H9 (cell line): ENCODE data around the gene DNAL1. TPM values are rescaled to one million over a fixed set of nuclear protein-coding genes. Genes with fewer than 3 reads are reported as not detected.

Experiments used
- DNase-seq: peaks from one replicate; pipeline ENCODE4 v3.0.0-alpha.2; 2017
- H2AFZ ChIP-seq: one replicate; pipeline ENCODE4 v1.6.1; 2013; ENCODE audit warnings: mild to moderate bottlenecking, low read length, control low read depth, moderate library complexity
- H2AK5ac ChIP-seq: 2 replicates; pipeline ENCODE4 v1.6.1; 2013; ENCODE audit warnings: low read length, control low read depth, mixed read lengths; ENCODE audit not compliant: insufficient read length
- H2BK120ac ChIP-seq: one replicate; pipeline ENCODE4 v1.6.1; 2013; ENCODE audit warnings: low read depth, mild to moderate bottlenecking, low read length, control low read depth, inconsistent platforms; ENCODE audit not compliant: poor library complexity, severe bottlenecking
- H2BK12ac ChIP-seq: 2 replicates; pipeline ENCODE4 v1.6.1; 2013; ENCODE audit warnings: low read length, control low read depth, mixed read lengths, low read depth; ENCODE audit not compliant: insufficient read length
- H2BK15ac ChIP-seq: 2 replicates; pipeline ENCODE4 v1.6.1; 2013; ENCODE audit warnings: low read depth, low read length, control low read depth
- H2BK20ac ChIP-seq: one replicate; pipeline ENCODE4 v1.6.1; 2013; ENCODE audit warnings: low read depth, mild to moderate bottlenecking, low read length, control low read depth, inconsistent platforms; ENCODE audit not compliant: poor library complexity, severe bottlenecking
- H2BK5ac ChIP-seq: 2 replicates; pipeline ENCODE4 v1.6.1; 2013; ENCODE audit warnings: low read length, control low read depth, mixed read lengths; ENCODE audit not compliant: insufficient read length
- H3K14ac ChIP-seq: 2 replicates; pipeline ENCODE4 v1.6.1; 2013; ENCODE audit warnings: low read length, control low read depth; ENCODE audit not compliant: insufficient read depth
- H3K18ac ChIP-seq: 2 replicates; pipeline ENCODE4 v1.6.1; 2013; ENCODE audit warnings: low read depth, mild to moderate bottlenecking, mixed read lengths, low read length, control low read depth; ENCODE audit not compliant: insufficient read length
- H3K23ac ChIP-seq: 2 replicates; pipeline ENCODE4 v1.6.1; 2013; ENCODE audit warnings: low read length, control low read depth, mixed read lengths, low read depth; ENCODE audit not compliant: insufficient read length
- H3K23me2 ChIP-seq: 2 replicates; pipeline ENCODE4 v1.6.1; 2013; ENCODE audit warnings: low read depth, mild to moderate bottlenecking, mixed read lengths, low read length, control low read depth; ENCODE audit not compliant: insufficient read length, poor library complexity, severe bottlenecking
- H3K27ac ChIP-seq: 2 replicates; pipeline ENCODE4 v1.5.1; 2013; ENCODE audit warnings: low read length, control low read depth, mixed read lengths, low read depth; ENCODE audit not compliant: insufficient read length
- H3K27me3 ChIP-seq: 2 replicates; pipeline ENCODE4 v1.6.1; 2013; ENCODE audit warnings: low read length, control low read depth, inconsistent platforms; ENCODE audit not compliant: insufficient read depth
- H3K4ac ChIP-seq: 2 replicates; pipeline ENCODE4 v1.6.1; 2013; ENCODE audit warnings: low read depth, mild to moderate bottlenecking, control low read depth, inconsistent platforms, low read length, moderate library complexity
- H3K4me1 ChIP-seq: 2 replicates; pipeline ENCODE4 v1.6.1; 2013; ENCODE audit warnings: low read length, control low read depth, inconsistent platforms; ENCODE audit not compliant: insufficient read depth
- H3K4me2 ChIP-seq: 2 replicates; pipeline ENCODE4 v1.6.1; 2013; ENCODE audit warnings: low read length, control low read depth, mixed read lengths; ENCODE audit not compliant: insufficient read length, insufficient read depth
- H3K56ac ChIP-seq: 2 replicates; pipeline ENCODE4 v1.6.1; 2013; ENCODE audit warnings: low read depth, mild to moderate bottlenecking, mixed read lengths, low read length, control low read depth; ENCODE audit not compliant: insufficient read length
- H3K79me1 ChIP-seq: 2 replicates; pipeline ENCODE4 v1.6.1; 2013; ENCODE audit warnings: low read depth, mild to moderate bottlenecking, moderate library complexity, low read length, control low read depth, inconsistent platforms; ENCODE audit not compliant: insufficient read depth, poor library complexity, severe bottlenecking
- H3K79me2 ChIP-seq: 2 replicates; pipeline ENCODE4 v1.6.1; 2013; ENCODE audit warnings: low read length, control low read depth, inconsistent platforms; ENCODE audit not compliant: insufficient read depth
- H3K9ac ChIP-seq: 2 replicates; pipeline ENCODE4 v1.6.1; 2013; ENCODE audit warnings: low read length, control low read depth, mixed read lengths; ENCODE audit not compliant: insufficient read length; ENCODE audit errors: extremely low read depth
- H3K9me3 ChIP-seq: one replicate; pipeline ENCODE4 v1.6.1; 2013; ENCODE audit warnings: low read depth, low read length, inconsistent platforms; ENCODE audit not compliant: control insufficient read depth
- H3T11ph ChIP-seq: one replicate; pipeline ENCODE4 v1.6.1; 2013; ENCODE audit warnings: mild to moderate bottlenecking, low read length, control low read depth, inconsistent platforms
- H4K20me1 ChIP-seq: one replicate; pipeline ENCODE4 v1.6.1; 2013; ENCODE audit not compliant: control insufficient read depth, insufficient read length, insufficient read depth
- H4K5ac ChIP-seq: 2 replicates; pipeline ENCODE4 v1.6.1; 2013; ENCODE audit warnings: low read depth, mild to moderate bottlenecking, mixed read lengths, low read length, control low read depth; ENCODE audit not compliant: insufficient read length
- H4K8ac ChIP-seq: replicated peaks from 2 replicates; pipeline ENCODE4 v1.6.1; 2013; ENCODE audit warnings: low read length, control low read depth, mixed read lengths, low read depth; ENCODE audit not compliant: insufficient read length
- H4K91ac ChIP-seq: 2 replicates; pipeline ENCODE4 v1.6.1; 2013; ENCODE audit warnings: low read depth, mild to moderate bottlenecking, moderate library complexity, mixed read lengths, low read length, control low read depth; ENCODE audit not compliant: insufficient read length
- H3K27ac Mint-ChIP-seq, 3 experiments: 2 replicates in 2 of 3; 3 replicates in 1 of 3; pipeline ENCODE4 v1.8.0; 2020 to 2021; ENCODE audit warnings: mixed read lengths in 3 of 3, mild to moderate bottlenecking in 1 of 3, moderate library complexity in 1 of 3
- H3K27me3 Mint-ChIP-seq: 2 replicates; pipeline ENCODE4 v1.8.0; 2021; ENCODE audit warnings: low read depth, mild to moderate bottlenecking, moderate library complexity, mixed read lengths
- H3K36me3 Mint-ChIP-seq, 3 experiments: 2 replicates in 2 of 3; 3 replicates in 1 of 3; pipeline ENCODE4 v1.8.0; 2020 to 2021; ENCODE audit warnings: low read depth in 3 of 3, mixed read lengths in 3 of 3; ENCODE audit not compliant: insufficient read depth in 1 of 3
- H3K4me1 Mint-ChIP-seq, 2 experiments: 2 replicates each; pipeline ENCODE4 v1.8.0; 2020; ENCODE audit warnings: mixed read lengths in 2 of 2
- H3K4me3 Mint-ChIP-seq, 2 experiments: 2 replicates in 1 of 2; 3 replicates in 1 of 2; pipeline ENCODE4 v1.8.0; 2020 to 2021; ENCODE audit warnings: mild to moderate bottlenecking in 2 of 2, mixed read lengths in 2 of 2, moderate library complexity in 1 of 2
- H3K9me3 Mint-ChIP-seq, 2 experiments: 2 replicates in 1 of 2; 3 replicates in 1 of 2; pipeline ENCODE4 v1.8.0; 2020; ENCODE audit warnings: mild to moderate bottlenecking in 2 of 2, mixed read lengths in 2 of 2, moderate library complexity in 1 of 2
- WGBS: extraction: QIAGEN DNeasy Blood & Tissue Kit; methylation state at CpG from one replicate; pipeline ENCODE4 v1.1.7; 2013; ENCODE audit warnings: missing lambda C conversion rate, low lambda C conversion rate, mixed read lengths; ENCODE audit not compliant: insufficient read length; ENCODE audit errors: extremely low coverage; 5-methylcytosine and 5-hydroxymethylcytosine counted together
- total RNA-seq: library from RNA; stranded (reverse); gene quantifications from 2 replicates; pipeline ENCODE4 v1.2.1, GENCODE V29; 2021
- TF ChIP-seq, protein P1 (sequence below): fragments of 200-600 bp; sonication (generic); conservative IDR thresholded peaks from 3 replicates; pipeline ENCODE4 v1.8.0; 2021; ENCODE audit warnings: antibody characterized with exemption, mild to moderate bottlenecking

DNAL1 gene
- total RNA-seq, 1 experiment from 2014 or later, result 17.7 TPM

DNA sequence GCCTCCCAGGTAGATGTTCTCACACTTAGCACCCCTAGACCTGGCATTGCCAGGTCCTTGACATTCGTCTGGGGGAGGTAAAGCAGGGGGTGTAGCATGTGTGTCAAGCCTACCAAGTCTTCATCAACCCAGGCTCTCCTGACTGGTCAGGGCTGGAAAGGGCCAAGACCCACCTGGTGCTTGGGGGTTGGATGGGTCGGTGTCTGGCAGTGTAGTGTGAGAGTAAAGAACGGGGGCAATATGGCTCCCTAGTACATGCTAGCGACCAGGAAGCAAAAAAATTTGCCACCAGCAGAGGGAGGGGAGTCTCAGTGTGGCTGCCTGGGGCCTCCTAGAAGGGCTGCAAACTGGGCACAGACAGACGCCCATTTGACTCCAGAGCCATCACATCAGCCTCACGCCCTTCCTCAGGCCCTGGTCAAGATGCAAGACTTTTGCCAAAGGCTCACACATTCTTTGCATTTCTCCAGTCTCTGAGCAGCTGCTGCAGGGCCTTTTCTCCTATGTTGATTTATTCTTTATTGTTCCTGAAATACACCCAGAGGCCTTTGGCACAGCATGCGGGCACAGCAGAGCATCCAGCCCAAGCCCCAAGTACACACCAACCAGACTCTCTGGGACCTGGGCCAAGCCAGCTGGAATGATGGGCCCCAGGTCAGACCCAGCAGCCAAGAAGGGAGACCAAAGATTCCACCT is 107.7 kb downstream of the DNAL1 start:
- Histone ChIP-seq H3K9ac (no peak overlapping the region), H2BK5ac (no peak overlapping the region), H2BK12ac (no peak overlapping the region), H4K91ac (no peak overlapping the region), H3K79me1 (no peaks in the 10 kb centered on the region), H3K27me3 (no peaks in the 10 kb centered on the region), H3K4me1 (peaks cover under 1% of the 10 kb centered on the region; the same call in 1 of the 2 replicates), H3K27ac (no peak overlapping the region), H2AK5ac (no peak overlapping the region), H4K8ac (no peak overlapping the region), H3K23me2 (no peaks in the 10 kb centered on the region), H3K9me3 (no peaks in the 10 kb centered on the region), H2AFZ (no peak overlapping the region), H3K79me2 (peaks cover 3% of the 10 kb centered on the region; the same call in 1 of the 2 replicates), H2BK20ac (no peak overlapping the region), H3T11ph (no peak overlapping the region), H3K56ac (no peak overlapping the region), H4K5ac (no peak overlapping the region), H4K20me1 (peaks cover 2% of the 10 kb centered on the region), H2BK120ac (no peak overlapping the region), H3K23ac (no peak overlapping the region), H2BK15ac (no peak overlapping the region), H3K4me2 (no peak overlapping the region), H3K4ac (no peak overlapping the region), H3K18ac (no peak overlapping the region), H3K14ac (no peak overlapping the region)
- peak; percentile 41 for DNase-seq
- TF ChIP-seq, protein P1, sequence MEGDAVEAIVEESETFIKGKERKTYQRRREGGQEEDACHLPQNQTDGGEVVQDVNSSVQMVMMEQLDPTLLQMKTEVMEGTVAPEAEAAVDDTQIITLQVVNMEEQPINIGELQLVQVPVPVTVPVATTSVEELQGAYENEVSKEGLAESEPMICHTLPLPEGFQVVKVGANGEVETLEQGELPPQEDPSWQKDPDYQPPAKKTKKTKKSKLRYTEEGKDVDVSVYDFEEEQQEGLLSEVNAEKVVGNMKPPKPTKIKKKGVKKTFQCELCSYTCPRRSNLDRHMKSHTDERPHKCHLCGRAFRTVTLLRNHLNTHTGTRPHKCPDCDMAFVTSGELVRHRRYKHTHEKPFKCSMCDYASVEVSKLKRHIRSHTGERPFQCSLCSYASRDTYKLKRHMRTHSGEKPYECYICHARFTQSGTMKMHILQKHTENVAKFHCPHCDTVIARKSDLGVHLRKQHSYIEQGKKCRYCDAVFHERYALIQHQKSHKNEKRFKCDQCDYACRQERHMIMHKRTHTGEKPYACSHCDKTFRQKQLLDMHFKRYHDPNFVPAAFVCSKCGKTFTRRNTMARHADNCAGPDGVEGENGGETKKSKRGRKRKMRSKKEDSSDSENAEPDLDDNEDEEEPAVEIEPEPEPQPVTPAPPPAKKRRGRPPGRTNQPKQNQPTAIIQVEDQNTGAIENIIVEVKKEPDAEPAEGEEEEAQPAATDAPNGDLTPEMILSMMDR, result peak; percentile 44; the same call in 2 of the 3 replicates
- Mint-ChIP-seq H3K36me3 (no peaks in the 10 kb centered on the region), H3K4me3 (no peak overlapping the region), H3K4me1 (peaks cover 38 to 51% of the 10 kb centered on the region in 2 experiments), H3K9me3 (no peaks in the 10 kb centered on the region), H3K27ac (peak overlapping the region in 1 of 3 experiments; percentile 82; a peak in 1 of 7 replicates), H3K27me3 (peaks cover 3% of the 10 kb centered on the region)
- WGBS, result no CpG with 5 or more reads among the region's 7 CpGs

Other genes with a start within 250 kb of the DNAL1 start
- 46.5 and 51.9 TPM in 2 replicates for gene NUMB, start 186.4 kb upstream of the DNAL1 start, total RNA-seq
- gene RIOX1, start 154.1 kb upstream of the DNAL1 start, total RNA-seq, result 32.1 and 37.2 TPM in 2 replicates
- 2.0 and 3.9 TPM in 2 replicates for gene ACOT1, start 107.8 kb upstream of the DNAL1 start, total RNA-seq
- gene HEATR4, start 86.0 kb upstream of the DNAL1 start, total RNA-seq, result 0.15 and 0.31 TPM in 2 replicates
- 10.2 and 10.3 TPM in 2 replicates for gene ACOT2, start 75.8 kb upstream of the DNAL1 start, total RNA-seq
- gene ACOT4, start 53.1 kb upstream of the DNAL1 start, total RNA-seq, result 1.8 and 1.9 TPM in 2 replicates
- gene ACOT6, start 32.5 kb upstream of the DNAL1 start, total RNA-seq, result not detected in 2 replicates
- 56.1 and 58.0 TPM in 2 replicates for gene PNMA1, start 69.4 kb downstream of the DNAL1 start, total RNA-seq
- 5.5 and 6.7 TPM in 2 replicates for gene PTGR2, start 206.8 kb downstream of the DNAL1 start, total RNA-seq
- gene ZNF410, start 241.9 kb downstream of the DNAL1 start, total RNA-seq, result 24.5 and 28.1 TPM in 2 replicates